Right atrium auricular region (tissue), 2 donors: ENCODE results near the gene ULK2. TPM values are rescaled to one million over a fixed set of nuclear protein-coding genes. Genes with fewer than 3 reads are reported as not detected.
"Not testable (repeated sequence)": the region's sequence is repeated elsewhere in the genome, so short reads cannot be mapped to it uniquely, and the experiment has no call there.

Source experiments
- DNase-seq: peaks from one replicate; pipeline ENCODE4 v3.0.0-alpha.2; 2019; ENCODE audit warnings: low spot score
- H3K27ac ChIP-seq, 2 donors: fragments of 200-600 bp; sonication (generic); 1 replicate in 1 of 2; 2 replicates in 1 of 2; pipeline ENCODE4 v1.5.1; 2016 to 2019
- H3K27me3 ChIP-seq, 2 donors: fragments of 200-600 bp; sonication (generic); one replicate each; pipeline versions ENCODE4 v1.5.1 to v1.6.0; 2017 to 2019
- H3K36me3 ChIP-seq: fragments of 200-600 bp; sonication (generic); one replicate; pipeline ENCODE4 v1.5.1; 2016
- H3K4me1 ChIP-seq, 2 donors: fragments of 200-600 bp; sonication (generic); one replicate each; pipeline versions ENCODE4 v1.5.1 to v1.6.0; 2017 to 2019
- H3K4me3 ChIP-seq, 2 donors: fragments of 200-600 bp; sonication (generic); 1 replicate in 1 of 2; 2 replicates in 1 of 2; pipeline ENCODE4 v1.5.1; 2017 to 2019; ENCODE audit warnings: mild to moderate bottlenecking in 1 of 2, moderate library complexity in 1 of 2
- H3K9me3 ChIP-seq, 2 donors: fragments of 200-600 bp; sonication (generic); one replicate each; pipeline ENCODE4 v1.5.1; 2019
- CTCF ChIP-seq, 2 donors: fragments of 200-600 bp; sonication (generic); IDR thresholded peaks; one replicate each; pipeline ENCODE4 v1.5.1; 2019; ENCODE audit warnings: antibody characterized with exemption in 2 of 2
- total RNA-seq, 2 donors: library from RNA; depleted of rRNA; stranded (reverse); fragments of >200 nt; gene quantifications; one replicate each; pipeline ENCODE4 v1.1.0, GENCODE V29; 2016

ULK2 gene
- total RNA-seq, 2 donors from 2014 or later, result 18.4 to 20.3 TPM

- no peaks in the 10 kb centered on the region for H3K36me3 ChIP-seq
- H3K27ac ChIP-seq, result no peak overlapping the region
- no peak overlapping the region for H3K4me3 ChIP-seq
- no peak for TF ChIP-seq CTCF (IDR thresholded peaks at IDR 0.05)
- no peaks in the 10 kb centered on the region for H3K27me3 ChIP-seq
- no peaks in the 10 kb centered on the region for H3K4me1 ChIP-seq
- no peak for DNase-seq
- H3K9me3 ChIP-seq, result no peaks in the 10 kb centered on the region
Measured at GRCh38 chr17:19874256-19874655, 6.5 kb upstream of the ULK2 start.

DNA sequence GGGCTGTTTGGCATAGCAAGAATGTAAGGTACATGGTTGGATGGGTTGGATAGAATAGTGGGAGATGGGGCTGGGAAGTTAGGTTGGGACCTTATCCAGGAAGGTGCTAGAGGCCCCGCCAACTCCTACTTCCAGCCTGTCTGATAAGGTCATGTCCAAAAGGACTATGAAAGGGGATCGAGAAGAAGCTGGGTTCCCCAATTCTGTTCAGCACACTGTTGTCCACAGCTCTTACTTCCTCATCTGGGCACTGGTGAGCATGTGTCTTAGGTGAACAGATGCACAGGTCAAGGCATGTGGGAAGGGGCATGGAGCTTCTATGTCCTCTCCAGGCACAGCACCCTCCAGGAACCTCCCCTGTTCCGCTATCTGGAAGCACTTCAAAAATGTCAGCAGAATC lies 5.6 kb upstream of the ULK2 start:
- TF ChIP-seq CTCF (IDR thresholded peaks at IDR 0.05), result no peak
- H3K4me1 ChIP-seq, result peaks cover 0 to under 1% of the 10 kb centered on the region in 2 donors
- H3K9me3 ChIP-seq, result no peaks in the 10 kb centered on the region
- no peak overlapping the region for H3K27ac ChIP-seq
- no peak overlapping the region for H3K4me3 ChIP-seq
- H3K36me3 ChIP-seq, result no peaks in the 10 kb centered on the region
- DNase-seq, result no peak
- no peaks in the 10 kb centered on the region for H3K27me3 ChIP-seq

GRCh38 chr17:19868079-19868395 lies 301 bp upstream of the ULK2 start:
- peak overlapping the region; percentile 79 to 80 for H3K27ac ChIP-seq

GRCh38 chr17:19867079-19867328 lies 732 bp downstream of the ULK2 start:
- H3K4me1 ChIP-seq, result peaks cover 0 to 13% of the 10 kb centered on the region in 2 donors
- H3K4me3 ChIP-seq, result peak overlapping the region; percentile 84 to 87
- H3K27ac ChIP-seq, result peak overlapping the region; percentile 79 to 80
- no peaks in the 10 kb centered on the region for H3K36me3 ChIP-seq
- H3K27me3 ChIP-seq, result no peaks in the 10 kb centered on the region
- TF ChIP-seq CTCF (IDR thresholded peaks at IDR 0.05), result peak in 1 of 2 donors; percentile 53
- no peaks in the 10 kb centered on the region for H3K9me3 ChIP-seq
- DNase-seq, result peak; percentile 66

More at GRCh38 chr17:19868079-19868395, 301 bp upstream of the ULK2 start:
- Histone ChIP-seq H3K4me3 (peak overlapping the region; percentile 84 to 87), H3K27me3 (no peaks in the 10 kb centered on the region), H3K9me3 (no peaks in the 10 kb centered on the region), H3K36me3 (no peaks in the 10 kb centered on the region), H3K4me1 (peaks cover 0 to 13% of the 10 kb centered on the region in 2 donors)
- no peak for DNase-seq
- no peak for TF ChIP-seq CTCF (IDR thresholded peaks at IDR 0.05)

GRCh38 chr17:19865021-19865420 lies 2.7 kb downstream of the ULK2 start:
- DNase-seq, result no peak
- no peaks in the 10 kb centered on the region for H3K27me3 ChIP-seq
- peaks cover 8% of the 10 kb centered on the region for H3K36me3 ChIP-seq
- no peak overlapping the region for H3K4me3 ChIP-seq
- no peak for TF ChIP-seq CTCF (IDR thresholded peaks at IDR 0.05)
- H3K9me3 ChIP-seq, result no peaks in the 10 kb centered on the region
- no peak overlapping the region for H3K27ac ChIP-seq
- H3K4me1 ChIP-seq, result peaks cover 0 to 13% of the 10 kb centered on the region in 2 donors

DNA sequence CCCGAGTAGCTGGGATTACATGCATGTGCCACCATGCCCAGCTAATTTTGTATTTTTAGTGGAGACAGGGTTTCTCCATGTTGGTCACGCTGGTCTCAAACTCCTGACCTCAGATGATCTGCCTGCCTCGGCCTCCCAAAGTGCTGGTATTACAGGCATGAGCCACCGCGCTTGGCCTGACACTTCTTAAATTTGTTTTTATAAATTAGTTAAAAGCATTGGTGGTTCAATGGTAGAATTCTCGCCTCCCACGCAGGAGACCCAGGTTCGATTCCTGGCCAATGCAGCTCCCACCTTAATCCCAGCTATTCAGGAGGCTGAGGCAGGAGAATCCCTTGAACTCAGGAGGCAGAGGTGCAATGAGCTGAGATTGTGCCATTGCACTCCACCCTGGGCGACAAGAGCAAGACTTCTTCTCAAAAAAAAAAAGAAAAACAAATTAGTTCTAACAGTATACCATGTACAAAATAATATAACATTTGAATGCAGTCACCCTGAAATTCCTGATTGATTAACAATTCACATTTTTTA lies 7.0 kb downstream of the ULK2 start:
- not testable (repeated sequence) for DNase-seq, H3K27ac ChIP-seq, H3K27me3 ChIP-seq, H3K4me1 ChIP-seq, H3K4me3 ChIP-seq, H3K9me3 ChIP-seq
- peaks cover 15% of the 10 kb centered on the region for H3K36me3 ChIP-seq
